Measurements from ENCODE around the gene PSMA7.
"Not testable (repeated sequence)": the region's sequence is repeated elsewhere in the genome, so short reads cannot be mapped to it uniquely, and the experiment has no call there.

Gene PSMA7

DNA sequence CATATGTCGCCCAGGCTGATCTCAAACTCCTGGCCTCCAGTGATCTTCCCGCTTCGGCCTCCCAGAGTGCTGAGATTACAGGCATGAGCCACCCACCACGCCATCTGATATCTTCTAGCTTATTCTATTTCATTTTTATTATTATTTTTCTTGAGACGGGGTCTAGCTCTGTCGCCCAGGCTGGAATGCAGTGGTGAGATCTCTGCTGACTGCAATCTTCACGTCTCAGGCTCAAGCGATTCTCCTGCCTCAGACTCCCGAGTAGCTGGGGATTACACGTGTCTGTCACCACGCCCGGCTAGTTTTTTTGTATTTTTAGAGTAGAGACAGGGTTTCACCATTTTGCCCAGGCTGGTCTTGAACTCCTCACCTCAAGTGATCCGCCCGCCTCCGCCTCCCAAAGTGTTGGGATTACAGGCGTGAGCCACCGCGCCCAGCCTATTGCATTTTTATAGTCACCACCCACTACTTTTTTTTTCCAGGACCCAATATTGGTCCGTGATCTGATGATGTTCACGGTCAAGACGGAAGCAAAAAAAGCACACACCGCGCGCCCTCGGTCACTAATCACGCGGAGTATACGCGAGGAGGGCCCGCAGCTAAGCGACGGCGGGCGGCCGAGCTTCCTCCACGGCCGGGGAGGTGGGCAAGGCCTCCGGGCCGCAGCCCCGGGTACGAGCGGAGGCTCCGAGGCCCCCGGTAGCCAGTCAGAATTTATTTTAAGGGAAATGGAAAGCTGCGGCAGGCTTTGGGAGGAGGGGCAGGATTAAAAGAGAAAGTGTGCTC is 22.0 kb downstream of the PSMA7 start:
- DNase-seq (ENCODE audit: low spot score) (no peak), FAIRE-seq (no peak)

DNA sequence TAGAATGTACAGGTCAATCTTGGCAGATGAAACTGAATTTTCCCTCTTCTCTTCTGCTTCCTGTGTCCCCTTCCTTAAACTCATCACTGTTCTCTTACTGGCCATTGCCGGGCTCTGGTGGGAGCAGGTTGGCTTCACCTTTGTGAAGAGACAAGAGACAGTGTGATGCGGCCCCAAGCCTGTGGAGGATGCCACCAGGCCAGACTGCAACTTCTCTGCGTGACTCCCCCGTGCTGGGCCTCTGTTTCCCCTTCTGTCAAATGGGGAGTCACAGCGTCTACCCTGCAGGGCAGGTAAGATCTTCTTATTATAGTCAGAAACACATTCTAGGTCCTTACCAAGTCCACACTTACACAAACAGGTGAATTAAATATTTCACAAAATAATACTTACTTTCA is 22.8 kb downstream of the PSMA7 start:
- no peak for FAIRE-seq

DNA sequence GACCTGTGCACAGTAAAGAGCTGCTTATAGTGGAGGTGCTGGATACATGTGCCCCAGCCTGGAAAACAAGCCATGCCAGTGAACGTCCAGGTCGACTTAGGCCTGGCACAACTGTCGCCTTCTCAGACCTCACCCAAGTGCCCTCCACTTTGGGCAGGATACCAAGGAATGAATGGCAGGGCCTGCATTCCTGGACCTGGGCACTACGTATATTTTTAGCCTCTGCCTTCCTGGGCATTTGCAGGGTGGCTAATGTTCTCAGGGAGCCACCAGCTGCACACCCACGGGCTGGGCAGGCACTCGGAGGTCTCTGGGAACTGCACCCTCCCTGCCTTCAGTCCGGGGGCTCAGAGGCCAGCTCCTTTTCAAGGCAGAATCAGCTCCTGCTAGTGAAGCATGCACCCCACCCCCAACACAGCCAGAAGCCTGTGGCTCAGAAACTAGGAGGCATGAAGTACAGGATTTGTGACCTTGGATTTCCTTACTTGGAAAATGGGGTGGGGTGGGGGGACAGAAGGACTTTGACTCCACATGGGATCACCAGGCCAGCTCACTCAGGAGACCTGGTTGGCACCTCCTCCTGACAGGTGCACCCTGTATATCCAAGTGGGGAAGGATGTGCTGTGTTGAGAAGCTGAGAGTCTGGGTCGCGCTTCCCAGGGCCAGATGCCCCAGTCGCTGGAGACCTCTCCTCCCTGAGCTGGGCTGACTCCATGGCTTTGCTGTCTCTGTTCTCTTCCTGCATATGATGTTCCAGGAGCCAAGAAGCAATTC is 23.4 kb downstream of the PSMA7 start:
- FAIRE-seq (no peak), DNase-seq (ENCODE audit: low spot score) (no peak)

More for the DNA sequence above, 22.8 kb downstream of the PSMA7 start:
- DNase-seq (ENCODE audit: low spot score), result no peak

DNA sequence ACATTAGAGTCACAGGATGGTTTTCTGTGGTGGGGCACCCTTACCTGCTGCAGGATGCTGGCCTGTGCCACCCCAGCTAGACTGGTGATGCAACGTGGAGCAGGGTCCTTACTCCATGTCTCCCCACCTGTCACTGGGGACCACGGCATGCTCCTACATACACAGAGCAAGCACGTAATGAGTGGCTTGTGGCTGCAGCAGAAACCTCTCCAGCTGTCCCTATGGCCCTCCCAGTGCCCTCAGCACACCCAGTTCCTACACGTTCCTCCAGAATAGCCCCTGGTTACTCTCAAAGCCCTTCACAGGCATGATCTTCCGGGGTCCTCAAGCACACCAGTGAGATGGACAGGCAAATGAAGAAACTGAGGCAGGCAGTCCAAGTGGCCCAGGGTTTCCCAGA is 24.1 kb downstream of the PSMA7 start:
- FAIRE-seq (no peak), DNase-seq (ENCODE audit: low spot score) (no peak)

DNA sequence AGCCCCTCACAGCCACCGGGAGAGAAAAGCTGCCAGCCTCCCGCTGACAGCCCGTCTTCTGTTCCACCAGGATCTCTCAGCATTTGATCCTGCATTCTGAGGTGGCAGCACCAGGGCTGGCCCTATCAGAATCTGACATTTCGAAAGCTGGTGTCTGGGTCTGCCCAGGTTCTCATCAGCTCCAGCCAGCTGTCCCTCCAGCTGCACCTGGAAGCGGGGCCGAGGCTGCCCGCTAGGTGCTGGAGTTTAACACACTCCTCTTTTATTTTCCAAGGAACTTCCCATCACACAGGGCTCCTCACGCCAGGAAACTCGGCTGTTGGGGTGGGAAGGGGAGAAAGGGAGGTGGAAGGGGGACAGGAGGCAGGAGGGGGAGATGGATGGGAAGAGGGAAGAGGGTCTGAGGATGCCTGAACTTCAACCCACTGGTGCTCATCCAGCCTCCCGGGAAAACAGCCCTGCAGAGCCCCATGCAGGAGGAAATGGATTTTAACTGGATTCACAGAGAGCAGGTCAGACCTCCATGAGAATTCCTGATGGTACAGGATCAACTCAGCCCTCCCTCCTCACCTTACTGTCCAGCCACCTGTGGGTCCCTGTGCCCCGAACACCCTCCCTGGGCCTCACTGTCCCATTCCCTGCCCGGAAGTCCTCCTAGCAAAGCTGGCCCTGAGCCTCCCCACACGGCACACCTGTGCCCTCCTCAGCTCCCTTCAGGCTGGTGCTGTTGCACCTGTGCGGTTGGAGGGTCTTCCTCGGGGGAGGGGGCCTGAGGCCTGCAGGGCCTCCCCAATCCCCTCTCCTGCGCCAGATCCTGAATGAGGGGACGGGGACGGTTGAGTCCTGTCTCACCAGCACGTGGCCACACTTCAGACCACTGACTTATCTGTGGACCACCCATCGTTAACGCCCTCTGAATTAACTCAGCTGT is 24.8 kb downstream of the PSMA7 start:
- DNase-seq (ENCODE audit: low spot score) (no peak), FAIRE-seq (no peak)

DNA sequence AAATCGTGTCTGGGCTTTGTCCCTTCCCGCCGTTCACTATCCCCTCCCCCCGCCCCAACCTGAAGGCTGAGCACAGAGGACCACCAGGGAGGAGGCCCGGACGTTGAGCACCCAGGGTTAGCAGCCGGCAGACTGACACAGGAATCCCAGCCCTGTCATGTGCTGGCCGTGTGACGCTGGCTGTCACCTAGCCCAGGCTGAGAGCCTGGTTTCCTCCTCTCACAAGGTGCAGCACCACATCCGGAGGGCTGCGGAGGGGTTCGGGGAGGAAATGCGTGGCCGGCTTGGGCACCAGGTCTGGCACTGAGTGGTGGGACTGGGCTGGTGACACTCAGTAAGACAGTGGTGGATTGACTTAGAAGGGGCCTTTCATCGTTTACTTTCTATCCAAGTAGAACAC is 25.5 kb downstream of the PSMA7 start:
- FAIRE-seq, result no peak
- no peak for DNase-seq (ENCODE audit: low spot score)

DNA sequence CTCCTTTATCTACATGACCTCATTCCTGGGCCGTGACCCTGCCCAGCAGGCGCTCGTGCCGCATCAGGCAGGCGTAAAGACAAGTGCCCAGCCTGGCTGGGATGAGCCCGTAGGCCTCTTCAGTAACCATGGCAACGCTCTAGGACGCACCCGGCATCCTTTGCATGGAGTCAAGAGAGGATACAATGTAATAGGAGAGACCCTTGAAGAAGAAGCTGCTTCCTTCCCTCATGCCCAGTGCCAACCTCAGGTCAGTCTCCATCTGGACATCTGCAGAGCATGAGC is 25.9 kb downstream of the PSMA7 start:
- FAIRE-seq, result no peak
- no peak for DNase-seq (ENCODE audit: low spot score)

DNA sequence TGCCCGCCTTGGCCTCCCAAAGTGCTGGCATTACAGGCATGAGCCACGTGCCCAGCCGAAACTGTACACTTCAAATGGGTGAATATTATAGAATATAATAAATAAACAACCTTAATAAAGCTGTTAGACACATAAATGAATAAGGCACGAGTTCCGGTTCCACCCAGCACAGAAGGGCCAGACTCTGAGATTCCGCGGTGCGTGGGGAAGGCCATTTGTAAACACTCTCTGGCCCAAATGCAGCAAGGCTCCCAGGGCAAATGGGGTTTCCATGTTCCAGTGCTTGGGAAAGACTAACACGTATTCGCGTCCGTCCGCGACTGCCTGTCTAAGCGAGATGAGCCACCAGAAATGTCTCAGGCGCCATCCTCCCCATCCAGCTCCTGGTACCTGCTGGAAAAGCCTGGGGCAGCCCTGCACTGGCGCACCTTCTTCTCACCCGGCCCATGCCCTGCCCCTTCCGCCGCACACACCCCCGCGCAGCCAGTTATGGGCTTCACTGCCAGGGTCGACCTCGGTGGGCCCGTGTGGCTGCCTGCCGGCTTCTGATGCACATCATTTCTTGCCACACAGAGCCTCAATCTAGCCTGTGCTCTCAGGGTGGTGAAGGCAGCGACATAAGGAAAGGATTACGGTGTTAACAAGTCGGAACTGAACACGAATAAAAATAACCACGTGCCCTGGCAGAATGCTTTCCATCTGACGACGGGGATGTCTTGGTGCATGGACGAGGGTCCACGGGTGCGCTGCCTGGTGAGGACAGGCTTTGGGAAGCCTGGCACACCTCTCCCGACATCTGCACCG is 26.4 kb downstream of the PSMA7 start:
- DNase-seq (ENCODE audit: low spot score), result no peak
- no peak for FAIRE-seq

DNA sequence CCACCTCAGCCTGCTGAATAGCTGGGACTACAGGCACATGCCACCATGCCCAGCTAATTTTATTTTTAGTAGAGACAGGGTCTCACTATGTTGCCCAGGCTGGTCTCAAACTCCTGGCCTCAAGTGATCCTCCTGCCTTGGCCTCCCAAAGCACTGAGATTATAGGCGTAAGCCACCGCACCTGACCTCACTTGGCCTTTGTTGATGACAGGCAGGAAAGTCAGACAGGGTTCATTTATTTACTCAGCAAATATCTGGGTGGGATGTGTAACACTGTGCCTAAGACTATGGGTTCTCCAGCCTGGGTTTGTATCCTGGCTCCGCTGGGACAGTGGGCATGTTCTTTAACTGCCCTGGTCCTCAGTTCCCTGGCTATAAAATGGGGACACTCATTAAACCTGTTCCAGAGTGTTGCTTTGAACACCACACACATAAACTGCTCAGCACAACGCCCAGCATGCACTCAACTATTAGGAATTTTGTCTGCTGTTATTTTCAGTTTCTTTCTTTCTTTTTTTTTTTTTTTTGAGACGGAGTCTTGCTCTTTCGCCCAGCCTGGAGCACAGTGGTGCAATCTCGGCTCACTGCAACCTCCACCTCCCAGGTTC is 27.3 kb downstream of the PSMA7 start:
- FAIRE-seq; DNase-seq (ENCODE audit: low spot score): not testable (repeated sequence)

DNA sequence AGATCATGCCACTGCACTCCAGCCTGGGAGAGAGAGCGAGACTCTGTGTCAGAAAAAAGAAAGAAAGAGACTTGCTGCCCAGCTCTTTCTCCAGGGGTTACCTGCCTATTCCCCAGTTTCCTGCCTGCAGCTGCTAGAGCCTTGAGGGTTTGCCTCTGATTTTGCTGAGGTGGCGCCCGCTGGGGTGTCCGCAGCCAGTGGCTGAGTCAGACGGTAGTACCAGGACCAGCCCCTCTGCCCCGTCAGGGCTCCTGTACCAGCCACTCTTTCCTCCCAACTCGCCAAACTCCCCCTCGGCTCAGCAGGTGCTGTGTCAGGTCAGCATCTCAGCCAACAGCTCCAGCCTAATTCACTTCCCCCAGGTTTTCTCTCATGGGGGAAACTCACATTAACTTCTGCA is 28.3 kb downstream of the PSMA7 start:
- no peak for DNase-seq (ENCODE audit: low spot score)
- FAIRE-seq, result no peak

DNA sequence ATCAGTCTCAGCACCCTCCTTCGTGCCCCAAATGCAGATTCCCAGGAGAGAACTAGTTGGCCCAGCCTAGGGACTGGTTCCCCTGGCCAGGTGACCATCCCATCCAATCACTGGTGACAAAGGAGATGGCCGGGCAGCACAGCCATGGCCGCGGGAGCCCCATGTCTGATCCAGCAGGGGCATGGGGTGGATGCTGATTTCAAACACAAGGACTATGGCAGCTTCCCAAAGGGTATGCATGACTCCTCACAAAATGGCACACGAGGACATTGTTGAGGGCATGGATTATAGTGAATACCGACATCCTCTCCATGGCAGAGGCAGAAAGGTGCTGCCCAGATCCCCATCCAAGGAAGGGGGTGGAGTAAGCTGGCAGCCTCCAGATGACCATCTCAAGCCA is 30.8 kb downstream of the PSMA7 start:
- no peak for FAIRE-seq
- DNase-seq (ENCODE audit: low spot score), result no peak

DNA sequence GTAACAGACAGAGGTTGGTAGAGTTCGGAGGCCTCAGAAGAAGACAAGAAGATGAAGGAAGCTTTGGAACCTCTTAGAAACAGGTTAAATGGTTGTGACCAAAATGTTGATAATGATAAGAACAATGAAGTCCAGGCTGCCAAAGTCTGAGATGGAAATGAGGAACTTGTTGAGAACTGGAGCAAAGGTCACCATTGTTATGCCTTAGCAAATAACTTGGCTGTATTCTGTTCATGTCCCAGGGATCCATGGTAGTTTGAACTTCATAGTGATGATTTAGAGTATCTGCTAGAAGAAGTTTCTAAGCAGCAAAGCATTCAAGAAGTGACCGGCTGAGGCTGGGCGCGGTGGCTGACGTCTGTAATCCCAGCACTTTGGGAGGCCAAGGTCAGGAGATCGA is 32.0 kb downstream of the PSMA7 start:
- DNase-seq (ENCODE audit: low spot score) (no peak), FAIRE-seq (no peak)

DNA sequence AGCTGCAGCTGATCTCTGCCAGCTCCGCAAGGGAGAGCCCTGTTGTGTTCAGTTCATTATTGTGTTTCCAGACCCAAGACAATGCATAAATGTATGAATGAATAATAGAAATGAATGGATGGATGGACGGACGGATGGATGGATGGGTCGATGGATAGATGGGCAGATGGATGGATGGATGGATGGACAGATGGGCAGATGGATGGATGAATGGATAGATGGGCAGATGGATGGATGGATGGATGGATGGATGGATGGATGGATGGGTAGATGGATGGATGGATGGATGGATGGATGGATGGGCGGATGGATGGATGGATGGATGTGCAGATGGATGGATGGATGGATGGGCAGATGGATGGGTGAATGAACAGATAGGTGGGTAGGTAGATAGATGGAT is 37.6 kb downstream of the PSMA7 start:
- no peak for DNase-seq (ENCODE audit: low spot score)
- peak; percentile 97 for FAIRE-seq

DNA sequence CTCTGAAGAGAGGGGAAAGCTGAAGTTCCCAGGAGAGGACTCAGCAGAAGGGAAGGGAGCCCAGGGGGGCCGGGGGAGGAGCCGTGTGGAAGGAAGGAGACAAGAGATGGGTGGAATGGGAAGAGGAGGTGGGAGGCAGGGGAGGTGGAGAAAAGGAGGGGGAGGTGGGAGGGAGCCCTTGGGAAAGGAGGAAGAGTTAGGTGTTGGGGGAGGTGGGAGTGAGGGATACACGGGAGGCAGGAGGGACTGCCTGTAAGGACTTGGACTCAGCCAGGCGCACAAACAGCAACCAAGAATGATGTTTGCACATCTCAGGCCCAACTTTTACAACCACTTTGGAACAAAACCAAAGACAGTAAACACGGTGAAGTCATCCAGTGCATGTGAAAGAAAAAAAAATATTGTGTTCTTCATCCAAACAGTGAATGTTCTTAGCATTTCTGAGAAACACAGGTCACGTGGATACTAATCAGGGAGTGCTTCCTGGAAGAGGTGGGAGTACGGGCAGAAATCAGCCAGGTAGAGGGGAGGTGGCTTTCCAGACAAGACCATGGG is 38.3 kb downstream of the PSMA7 start:
- DNase-seq (ENCODE audit: low spot score), result no peak
- FAIRE-seq, result peak; percentile 32

DNA sequence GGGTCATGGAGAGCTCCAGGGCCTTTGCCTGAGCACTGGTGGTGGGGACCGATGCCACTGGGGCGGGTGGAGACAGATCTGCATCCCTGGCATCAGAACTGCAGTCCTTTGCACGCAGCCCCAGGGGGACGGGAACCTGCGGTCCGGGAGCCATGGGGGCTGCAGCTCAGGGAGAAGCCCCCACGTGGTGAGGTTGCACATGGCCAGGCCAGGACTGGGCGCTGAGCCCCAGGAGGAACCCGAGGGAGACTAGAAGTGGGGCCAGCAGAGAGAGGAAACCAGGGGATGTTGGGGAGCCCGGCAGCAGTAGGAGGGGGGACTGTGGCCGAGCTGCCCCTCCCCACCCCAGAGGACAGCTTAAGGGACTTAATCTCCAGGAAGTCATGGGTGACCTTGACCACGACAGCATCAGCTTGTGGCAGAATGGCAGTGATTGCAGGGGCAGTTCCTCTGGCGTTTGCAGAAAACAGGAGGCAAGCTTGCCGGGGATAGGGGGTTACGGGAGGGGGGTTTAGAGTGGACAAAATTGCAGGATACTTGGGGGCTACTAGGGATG is 38.9 kb downstream of the PSMA7 start:
- DNase-seq (ENCODE audit: low spot score) (no peak), FAIRE-seq (no peak)

DNA sequence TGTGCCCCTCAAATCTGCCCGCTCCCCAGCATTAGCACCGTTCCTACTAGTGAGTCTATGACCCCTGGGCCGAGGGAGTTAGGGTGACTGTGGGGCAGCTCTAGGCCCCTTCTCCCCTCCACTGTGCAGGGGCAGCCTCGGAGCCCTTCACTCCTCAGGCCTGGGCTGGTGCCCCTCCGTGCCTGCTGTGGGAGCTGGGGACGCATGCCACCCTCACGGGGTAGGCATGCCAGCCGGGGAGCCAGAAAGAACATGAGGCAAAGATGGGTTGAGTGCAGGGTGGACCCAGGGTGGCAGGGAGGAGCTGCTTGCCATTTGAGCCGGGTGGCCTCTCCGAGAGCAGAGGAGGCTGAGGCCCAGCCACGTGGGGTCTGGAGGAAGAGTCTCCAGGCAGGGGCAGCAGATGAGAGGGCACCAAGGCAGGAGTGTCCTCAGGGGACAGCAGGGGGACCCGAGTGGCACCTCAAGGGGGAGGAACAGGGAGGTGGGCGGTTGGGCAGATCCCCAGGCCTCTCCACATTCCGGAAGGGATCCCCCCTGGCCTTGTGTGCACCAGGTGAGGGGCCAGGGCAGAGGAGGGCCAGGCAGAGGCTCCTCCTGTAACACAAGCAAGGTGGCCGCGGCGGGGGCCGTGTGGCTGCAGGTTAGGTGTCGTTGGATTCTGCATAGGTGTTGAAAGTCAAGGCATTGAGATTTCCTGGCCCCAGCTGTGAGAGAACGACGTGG is 39.5 kb downstream of the PSMA7 start:
- DNase-seq (ENCODE audit: low spot score) (no peak), FAIRE-seq (no peak)

DNA sequence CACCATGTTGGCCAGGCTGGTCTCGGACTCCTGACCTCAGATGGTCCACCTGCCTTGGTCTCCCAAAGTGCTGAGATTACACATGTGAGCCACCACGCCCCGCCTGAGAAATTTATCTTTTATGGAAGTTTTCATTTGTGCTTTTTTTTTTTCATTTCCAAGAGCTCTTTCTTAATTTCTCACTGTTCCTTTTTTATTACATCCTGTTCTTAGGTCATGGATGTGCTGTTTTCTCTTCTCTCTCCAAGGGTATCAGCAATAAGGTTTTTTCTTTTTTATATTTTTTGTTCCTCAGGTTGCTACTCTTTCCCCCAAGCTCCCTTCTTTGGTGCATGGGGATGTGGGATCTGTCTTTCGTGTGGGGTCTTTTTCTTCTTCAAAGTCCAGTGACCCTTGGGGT is 42.1 kb downstream of the PSMA7 start:
- no peak for DNase-seq (ENCODE audit: low spot score)
- no peak for FAIRE-seq

DNA sequence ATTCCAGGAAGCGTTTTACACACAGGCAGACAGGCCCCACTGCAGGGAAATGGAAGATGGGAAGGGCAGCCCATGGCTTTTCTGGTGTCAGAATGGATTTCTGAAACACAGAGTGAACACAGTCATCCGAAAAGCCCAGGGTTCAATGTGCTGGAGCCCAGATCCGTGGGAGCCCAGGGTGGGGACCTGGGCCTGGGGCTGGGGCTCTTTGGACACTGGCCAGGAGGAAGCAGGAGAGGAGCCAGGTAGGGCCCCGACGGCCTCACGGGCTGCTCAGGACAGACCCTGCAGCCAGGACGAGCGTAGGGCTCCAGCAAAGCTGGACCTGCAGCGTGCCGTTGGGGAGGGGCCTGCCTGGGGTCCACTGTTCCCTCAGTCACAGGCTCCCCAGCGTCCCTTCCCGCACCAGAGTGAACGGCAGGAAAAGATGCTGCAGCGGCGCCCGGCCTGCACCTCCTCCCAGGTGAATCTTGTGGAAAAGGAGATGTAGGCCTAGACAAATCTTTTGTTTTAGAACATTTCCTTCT is 45.2 kb downstream of the PSMA7 start:
- DNase-seq (ENCODE audit: low spot score) (no peak), FAIRE-seq (no peak)
